Measurements from ENCODE around the gene TGFBR3L. TPM values are rescaled to one million over a fixed set of nuclear protein-coding genes. Genes with fewer than 3 reads are reported as not detected.

Gene TGFBR3L
- polyA plus RNA-seq, 1 donor (not counting 4 experiments of a cell fraction or from before 2014, with no cell fraction given): 0.28 TPM

DNA sequence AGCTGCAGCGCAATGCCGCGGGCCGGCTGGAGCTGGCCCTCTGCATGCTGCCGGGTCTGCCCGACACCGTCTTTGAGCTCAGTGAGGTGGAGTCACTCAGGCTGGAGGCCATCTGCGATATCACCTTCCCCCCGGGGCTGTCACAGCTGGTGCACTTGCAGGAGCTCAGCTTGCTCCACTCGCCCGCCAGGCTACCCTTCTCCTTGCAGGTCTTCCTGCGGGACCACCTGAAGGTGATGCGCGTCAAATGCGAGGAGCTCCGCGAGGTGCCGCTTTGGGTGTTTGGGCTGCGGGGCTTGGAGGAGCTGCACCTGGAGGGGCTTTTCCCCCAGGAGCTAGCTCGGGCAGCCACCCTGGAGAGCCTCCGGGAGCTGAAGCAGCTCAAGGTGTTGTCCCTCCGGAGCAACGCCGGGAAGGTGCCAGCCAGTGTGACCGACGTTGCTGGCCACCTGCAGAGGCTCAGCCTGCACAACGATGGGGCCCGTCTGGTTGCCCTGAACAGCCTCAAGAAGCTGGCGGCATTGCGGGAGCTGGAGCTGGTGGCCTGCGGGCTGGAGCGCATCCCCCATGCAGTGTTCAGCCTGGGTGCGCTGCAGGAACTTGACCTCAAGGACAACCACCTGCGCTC is 14.8 kb upstream of the TGFBR3L start:
- no peaks in the 10 kb centered on the region for H3K9me3 ChIP-seq (ENCODE audit: control insufficient read depth, low read depth, low read length)
- no peaks in the 10 kb centered on the region for H4K20me1 ChIP-seq (ENCODE audit: control insufficient read depth, extremely low read depth, insufficient read depth, low read length)
- no peak overlapping the region for H3K4me3 ChIP-seq (ENCODE audit: control insufficient read depth in 2 of 3, extremely low read depth in 1 of 3, insufficient read depth in 2 of 3, low read depth in 1 of 3, low read length in 3 of 3)
- TF ChIP-seq EZH2 (IDR thresholded peaks at IDR 0.05; ENCODE audit: low read length): no peak
- TF ChIP-seq, protein P1, sequence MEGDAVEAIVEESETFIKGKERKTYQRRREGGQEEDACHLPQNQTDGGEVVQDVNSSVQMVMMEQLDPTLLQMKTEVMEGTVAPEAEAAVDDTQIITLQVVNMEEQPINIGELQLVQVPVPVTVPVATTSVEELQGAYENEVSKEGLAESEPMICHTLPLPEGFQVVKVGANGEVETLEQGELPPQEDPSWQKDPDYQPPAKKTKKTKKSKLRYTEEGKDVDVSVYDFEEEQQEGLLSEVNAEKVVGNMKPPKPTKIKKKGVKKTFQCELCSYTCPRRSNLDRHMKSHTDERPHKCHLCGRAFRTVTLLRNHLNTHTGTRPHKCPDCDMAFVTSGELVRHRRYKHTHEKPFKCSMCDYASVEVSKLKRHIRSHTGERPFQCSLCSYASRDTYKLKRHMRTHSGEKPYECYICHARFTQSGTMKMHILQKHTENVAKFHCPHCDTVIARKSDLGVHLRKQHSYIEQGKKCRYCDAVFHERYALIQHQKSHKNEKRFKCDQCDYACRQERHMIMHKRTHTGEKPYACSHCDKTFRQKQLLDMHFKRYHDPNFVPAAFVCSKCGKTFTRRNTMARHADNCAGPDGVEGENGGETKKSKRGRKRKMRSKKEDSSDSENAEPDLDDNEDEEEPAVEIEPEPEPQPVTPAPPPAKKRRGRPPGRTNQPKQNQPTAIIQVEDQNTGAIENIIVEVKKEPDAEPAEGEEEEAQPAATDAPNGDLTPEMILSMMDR (optimal IDR thresholded peaks at IDR 0.05 in 1 of 3, IDR thresholded peaks at IDR 0.05 in 1 of 3, conservative IDR thresholded peaks at IDR 0.05 in 1 of 3; ENCODE audit: extremely low read depth in 1 of 3, insufficient read depth in 2 of 3, low read length in 3 of 3): no peak
- dilution Hi-C loops (cut with MboI; ENCODE audit: extremely low pct_ligation_motif_present, low sequenced_read_pairs): no loop called here
- peaks cover 15% of the 10 kb centered on the region for H3K79me2 ChIP-seq (ENCODE audit: control insufficient read depth, insufficient read depth, low read length)
- H3K9me1 ChIP-seq (ENCODE audit: control insufficient read depth, extremely low read depth, insufficient read depth, low read length): peaks cover 2% of the 10 kb centered on the region
- H3K27ac ChIP-seq (ENCODE audit: control insufficient read depth, insufficient read depth, low read length): peak overlapping the region; percentile 95
- DNase-seq (ENCODE audit: low read depth, low spot score) (no peak), FAIRE-seq (no peak)
- no peak overlapping the region for H2AFZ ChIP-seq (ENCODE audit: control insufficient read depth, low read length)
- H3K36me3 ChIP-seq (ENCODE audit: control insufficient read depth in 2 of 2, extremely low read depth in 1 of 2, insufficient read depth in 2 of 2, low read length in 2 of 2): peaks cover 9 to 14% of the 10 kb centered on the region in 2 experiments
- H3K4me2 ChIP-seq (ENCODE audit: control insufficient read depth, extremely low read depth, insufficient read depth, low read depth, low read length): peak overlapping the region; percentile 70
- H3K4me1 ChIP-seq (ENCODE audit: control insufficient read depth, extremely low read depth, insufficient read depth, low read length): peaks cover 55% of the 10 kb centered on the region
- peak overlapping the region; percentile 67 for H3K9ac ChIP-seq (ENCODE audit: control insufficient read depth, extremely low read depth, insufficient read depth, low read length)
- H3K27me3 ChIP-seq (ENCODE audit: control insufficient read depth, extremely low read depth, insufficient read depth, low read length): no peaks in the 10 kb centered on the region

DNA sequence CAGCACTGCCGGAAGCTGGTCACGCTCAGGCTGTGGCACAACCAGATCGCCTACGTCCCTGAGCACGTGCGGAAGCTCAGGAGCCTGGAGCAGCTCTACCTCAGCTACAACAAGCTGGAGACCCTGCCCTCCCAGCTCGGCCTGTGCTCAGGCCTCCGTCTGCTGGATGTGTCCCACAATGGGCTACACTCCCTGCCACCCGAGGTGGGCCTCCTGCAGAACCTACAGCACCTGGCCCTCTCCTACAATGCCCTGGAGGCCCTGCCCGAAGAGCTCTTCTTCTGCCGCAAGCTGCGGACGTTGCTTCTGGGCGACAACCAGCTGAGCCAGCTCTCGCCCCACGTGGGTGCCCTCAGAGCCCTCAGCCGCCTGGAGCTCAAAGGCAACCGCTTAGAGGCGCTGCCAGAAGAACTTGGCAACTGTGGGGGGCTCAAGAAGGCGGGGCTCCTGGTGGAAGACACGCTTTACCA is 14.2 kb upstream of the TGFBR3L start:
- peak overlapping the region; percentile 67 for H3K9ac ChIP-seq (ENCODE audit: control insufficient read depth, extremely low read depth, insufficient read depth, low read length)
- dilution Hi-C loops (cut with MboI; ENCODE audit: extremely low pct_ligation_motif_present, low sequenced_read_pairs): no loop called here
- FAIRE-seq: no peak
- peaks cover 21% of the 10 kb centered on the region for H3K79me2 ChIP-seq (ENCODE audit: control insufficient read depth, insufficient read depth, low read length)
- peak overlapping the region; percentile 25 for H2AFZ ChIP-seq (ENCODE audit: control insufficient read depth, low read length)
- no peak for TF ChIP-seq EZH2 (IDR thresholded peaks at IDR 0.05; ENCODE audit: low read length)
- TF ChIP-seq, protein P1 (optimal IDR thresholded peaks at IDR 0.05 in 1 of 3, IDR thresholded peaks at IDR 0.05 in 1 of 3, conservative IDR thresholded peaks at IDR 0.05 in 1 of 3; ENCODE audit: extremely low read depth in 1 of 3, insufficient read depth in 2 of 3, low read length in 3 of 3): no peak
- H3K9me3 ChIP-seq (ENCODE audit: control insufficient read depth, low read depth, low read length): no peaks in the 10 kb centered on the region
- peak overlapping the region; percentile 95 for H3K27ac ChIP-seq (ENCODE audit: control insufficient read depth, insufficient read depth, low read length)
- no peak overlapping the region for H3K4me3 ChIP-seq (ENCODE audit: control insufficient read depth in 2 of 3, extremely low read depth in 1 of 3, insufficient read depth in 2 of 3, low read depth in 1 of 3, low read length in 3 of 3)
- H4K20me1 ChIP-seq (ENCODE audit: control insufficient read depth, extremely low read depth, insufficient read depth, low read length): no peaks in the 10 kb centered on the region
- H3K4me1 ChIP-seq (ENCODE audit: control insufficient read depth, extremely low read depth, insufficient read depth, low read length): peaks cover 54% of the 10 kb centered on the region
- no peaks in the 10 kb centered on the region for H3K27me3 ChIP-seq (ENCODE audit: control insufficient read depth, extremely low read depth, insufficient read depth, low read length)
- peaks cover 3% of the 10 kb centered on the region for H3K9me1 ChIP-seq (ENCODE audit: control insufficient read depth, extremely low read depth, insufficient read depth, low read length)
- H3K4me2 ChIP-seq (ENCODE audit: control insufficient read depth, extremely low read depth, insufficient read depth, low read depth, low read length): peak overlapping the region; percentile 70
- peaks cover 9 to 14% of the 10 kb centered on the region in 2 experiments for H3K36me3 ChIP-seq (ENCODE audit: control insufficient read depth in 2 of 2, extremely low read depth in 1 of 2, insufficient read depth in 2 of 2, low read length in 2 of 2)
- no peak for DNase-seq (ENCODE audit: low read depth, low spot score)

All from keratinocyte (primary cell).